CD14-positive monocyte (primary cell): ENCODE measurements around the gene GAB4. TPM values are rescaled to one million over a fixed set of nuclear protein-coding genes. Genes with fewer than 3 reads are reported as not detected.
"Not testable (repeated sequence)": the region's sequence is repeated elsewhere in the genome, so short reads cannot be mapped to it uniquely, and the experiment has no call there.

Experiments
- DNase-seq, 3 donors: peaks; one replicate each; pipeline ENCODE4 v3.0.0-alpha.2; 2011 to 2022
- H2AFZ ChIP-seq: 2 replicates; pipeline ENCODE4 v1.6.0; 2012; ENCODE audit warnings: mild to moderate bottlenecking, low read depth, low read length, inconsistent platforms; ENCODE audit not compliant: insufficient read depth, poor library complexity, severe bottlenecking
- H3K27ac ChIP-seq, 2 donors: 1 replicate in 1 of 2; 2 replicates in 1 of 2; pipeline ENCODE4 v1.5.1; 2012 to 2013; ENCODE audit warnings: low read length in 2 of 2, control low read depth in 1 of 2, inconsistent platforms in 1 of 2, low read depth in 1 of 2, mild to moderate bottlenecking in 1 of 2
- H3K27me3 ChIP-seq, 2 donors: one replicate each; pipeline versions ENCODE4 v1.6.0 to v1.6.1; 2011 to 2013; ENCODE audit warnings: low read length in 2 of 2; ENCODE audit not compliant: control insufficient read depth in 2 of 2, insufficient read depth in 2 of 2
- H3K36me3 ChIP-seq, 2 donors: replicated peaks in 1 of 2; 1 replicate in 1 of 2; 2 replicates in 1 of 2; pipeline versions ENCODE4 v1.5.1 to v1.6.1; 2012 to 2013; ENCODE audit warnings: low read length in 2 of 2, control low read depth in 1 of 2, inconsistent platforms in 1 of 2, mild to moderate bottlenecking in 1 of 2; ENCODE audit not compliant: insufficient read depth in 2 of 2, control insufficient read depth in 1 of 2
- H3K4me1 ChIP-seq, 2 donors: 1 replicate in 1 of 2; 2 replicates in 1 of 2; pipeline versions ENCODE4 v1.5.1 to v1.6.1; 2012 to 2013; ENCODE audit warnings: low read length in 2 of 2, control low read depth in 1 of 2, inconsistent platforms in 1 of 2, mild to moderate bottlenecking in 1 of 2, moderate library complexity in 1 of 2; ENCODE audit not compliant: insufficient read depth in 2 of 2, control insufficient read depth in 1 of 2
- H3K4me2 ChIP-seq: replicated peaks from 2 replicates; pipeline ENCODE3; 2012; ENCODE audit warnings: low read length, moderate library complexity, mild to moderate bottlenecking; ENCODE audit not compliant: poor library complexity, severe bottlenecking; ENCODE audit errors: extremely low read depth
- H3K4me3 ChIP-seq, 3 experiments: fragments of 200-600 bp in 1 of 3; sonication (generic) in 1 of 3; replicated peaks in 1 of 3; 1 replicate in 2 of 3; 2 replicates in 1 of 3; pipeline ENCODE4 v1.5.1; 2011 to 2013; ENCODE audit warnings: low read length in 3 of 3, mild to moderate bottlenecking in 3 of 3, control low read depth in 2 of 3, low read depth in 2 of 3, inconsistent platforms in 1 of 3, moderate library complexity in 1 of 3
- H3K79me2 ChIP-seq: 2 replicates; pipeline ENCODE4 v1.6.0; 2012; ENCODE audit warnings: mild to moderate bottlenecking, control low read depth, inconsistent platforms, low read length, moderate library complexity; ENCODE audit not compliant: insufficient read depth
- H3K9ac ChIP-seq: 2 replicates; pipeline ENCODE4 v1.6.0; 2017; ENCODE audit warnings: low read length, mild to moderate bottlenecking; ENCODE audit not compliant: insufficient read depth, poor library complexity, severe bottlenecking
- H3K9me3 ChIP-seq, 2 donors: replicated peaks in 1 of 2; 1 replicate in 1 of 2; 2 replicates in 1 of 2; pipeline versions ENCODE4 v1.5.1 to v1.6.1; 2012 to 2013; ENCODE audit warnings: low read length in 2 of 2, control low read depth in 1 of 2; ENCODE audit not compliant: control insufficient read depth in 1 of 2, insufficient read depth in 1 of 2
- H4K20me1 ChIP-seq: 2 replicates; pipeline ENCODE4 v1.6.0; 2012; ENCODE audit warnings: mild to moderate bottlenecking, low read length, control low read depth, moderate library complexity; ENCODE audit not compliant: insufficient read depth
- H3K27ac Mint-ChIP-seq, 7 donors: one replicate each; pipeline ENCODE4 v1.8.0; 2020; ENCODE audit warnings: mild to moderate bottlenecking in 7 of 7, mixed read lengths in 7 of 7, moderate library complexity in 6 of 7, inconsistent platforms in 2 of 7
- H3K27me3 Mint-ChIP-seq, 3 donors: one replicate each; pipeline ENCODE4 v1.8.0; 2021 to 2022; ENCODE audit warnings: low read depth in 3 of 3, mild to moderate bottlenecking in 3 of 3, mixed read lengths in 3 of 3, moderate library complexity in 3 of 3, inconsistent platforms in 1 of 3
- H3K36me3 Mint-ChIP-seq, 2 donors: one replicate each; pipeline ENCODE4 v1.8.0; 2020; ENCODE audit warnings: mixed read lengths in 2 of 2, inconsistent platforms in 1 of 2, mild to moderate bottlenecking in 1 of 2
- H3K4me1 Mint-ChIP-seq: one replicate; pipeline ENCODE4 v1.8.0; 2020; ENCODE audit warnings: mild to moderate bottlenecking, mixed read lengths
- H3K4me3 Mint-ChIP-seq, 2 donors: one replicate each; pipeline ENCODE4 v1.8.0; 2020; ENCODE audit warnings: mild to moderate bottlenecking in 2 of 2, mixed read lengths in 2 of 2, moderate library complexity in 1 of 2
- H3K9me3 Mint-ChIP-seq, 7 donors: one replicate each; pipeline ENCODE4 v1.8.0; 2020 to 2022; ENCODE audit warnings: mixed read lengths in 7 of 7, mild to moderate bottlenecking in 6 of 7, moderate library complexity in 6 of 7, inconsistent platforms in 2 of 7
- WGBS: methylation state at CpG from one replicate; pipeline ENCODE4 v1.1.5; 2013; ENCODE audit warnings: missing lambda C conversion rate; ENCODE audit not compliant: insufficient coverage; 5-methylcytosine and 5-hydroxymethylcytosine counted together
- intact Hi-C, 2 donors: fragments of 100-400 bp; cut with micrococcal nuclease; formaldehyde crosslinking; loops; one replicate each; pipeline versions ENCODE4 v1.15.0 to v1.15.1; 2023
- polyA plus RNA-seq, 3 donors: library from polyadenylated mRNA; depleted of rRNA in 1 of 3; unstranded in 2 of 3; stranded (reverse) in 1 of 3; fragments of 300-500 nt in 2 of 3; fragments of >200 nt in 1 of 3; fragmentation: Illumina TruSeq in 2 of 3; gene quantifications; 1 replicate in 2 of 3; 2 replicates in 1 of 3; pipeline ENCODE4 v1.2.3, GENCODE V29; 2012 to 2021
- TF ChIP-seq, protein P1 (sequence below): fragments of 200-600 bp; IDR thresholded peaks from one replicate; pipeline ENCODE4 v1.8.0; 2022; ENCODE audit warnings: antibody characterized with exemption, mild to moderate bottlenecking

GAB4 gene
- polyA plus RNA-seq, 3 donors = not detected

- Histone ChIP-seq H3K79me2 (no peaks in the 10 kb centered on the region), H3K9me3 (no peaks in the 10 kb centered on the region), H3K9ac (no peak overlapping the region), H2AFZ (no peak overlapping the region), H3K4me1 (no peaks in the 10 kb centered on the region), H3K4me2 (no peak overlapping the region), H4K20me1 (no peaks in the 10 kb centered on the region), H3K36me3 (no peaks in the 10 kb centered on the region), H3K27ac (no peak overlapping the region), H3K27me3 (no peaks in the 10 kb centered on the region), H3K4me3 (no peak overlapping the region)
- Mint-ChIP-seq H3K9me3 (no peaks in the 10 kb centered on the region), H3K4me1 (peaks cover 3% of the 10 kb centered on the region), H3K4me3 (no peak overlapping the region), H3K27me3 (peaks cover 4 to 5% (median 4%) of the 10 kb centered on the region in 3 donors), H3K36me3 (no peaks in the 10 kb centered on the region), H3K27ac (no peak overlapping the region)
- TF ChIP-seq, protein P1, sequence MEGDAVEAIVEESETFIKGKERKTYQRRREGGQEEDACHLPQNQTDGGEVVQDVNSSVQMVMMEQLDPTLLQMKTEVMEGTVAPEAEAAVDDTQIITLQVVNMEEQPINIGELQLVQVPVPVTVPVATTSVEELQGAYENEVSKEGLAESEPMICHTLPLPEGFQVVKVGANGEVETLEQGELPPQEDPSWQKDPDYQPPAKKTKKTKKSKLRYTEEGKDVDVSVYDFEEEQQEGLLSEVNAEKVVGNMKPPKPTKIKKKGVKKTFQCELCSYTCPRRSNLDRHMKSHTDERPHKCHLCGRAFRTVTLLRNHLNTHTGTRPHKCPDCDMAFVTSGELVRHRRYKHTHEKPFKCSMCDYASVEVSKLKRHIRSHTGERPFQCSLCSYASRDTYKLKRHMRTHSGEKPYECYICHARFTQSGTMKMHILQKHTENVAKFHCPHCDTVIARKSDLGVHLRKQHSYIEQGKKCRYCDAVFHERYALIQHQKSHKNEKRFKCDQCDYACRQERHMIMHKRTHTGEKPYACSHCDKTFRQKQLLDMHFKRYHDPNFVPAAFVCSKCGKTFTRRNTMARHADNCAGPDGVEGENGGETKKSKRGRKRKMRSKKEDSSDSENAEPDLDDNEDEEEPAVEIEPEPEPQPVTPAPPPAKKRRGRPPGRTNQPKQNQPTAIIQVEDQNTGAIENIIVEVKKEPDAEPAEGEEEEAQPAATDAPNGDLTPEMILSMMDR = no peak
- no peak for DNase-seq
- no CpG with 5 or more reads among the region's 2 CpGs for WGBS
- intact Hi-C loops = loop anchor here in 1 of 2 donors (10.0 kb wide), 1 partner anchor 589 kb away; no protein-coding TSS in a partner anchor
These were observed 92.3 kb downstream of the GAB4 start for GRCh38 chr22:16915701-16916100.

DNA sequence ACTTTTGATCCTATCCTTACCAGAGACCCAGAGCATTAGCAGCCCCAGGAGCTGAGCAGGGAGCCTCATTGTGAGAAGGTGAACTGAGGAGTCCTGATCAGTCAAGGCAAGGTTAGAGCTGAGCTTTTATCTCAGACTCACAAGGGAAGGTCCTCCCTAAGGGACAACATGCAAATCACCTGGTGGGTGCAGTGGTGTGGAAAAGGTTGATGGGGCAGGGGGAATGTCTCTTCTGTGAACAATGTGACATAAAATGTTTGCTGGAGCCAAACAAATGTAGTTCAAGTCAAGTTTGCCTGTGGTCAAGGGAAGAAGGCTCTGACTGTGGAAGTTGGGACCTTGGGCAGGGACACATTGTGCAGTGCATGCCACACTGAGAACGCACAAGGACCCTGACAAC lies 93.1 kb downstream of the GAB4 start:
- H3K36me3 Mint-ChIP-seq, H3K27ac ChIP-seq, H3K27me3 ChIP-seq, H3K4me1 ChIP-seq, H3K4me3 Mint-ChIP-seq, H3K27me3 Mint-ChIP-seq, H3K9me3 ChIP-seq, H3K4me3 ChIP-seq, H3K27ac Mint-ChIP-seq, H3K4me2 ChIP-seq, H3K79me2 ChIP-seq, H3K36me3 ChIP-seq, H3K4me1 Mint-ChIP-seq, DNase-seq, H2AFZ ChIP-seq, H3K9me3 Mint-ChIP-seq, H3K9ac ChIP-seq, H4K20me1 ChIP-seq: not testable (repeated sequence)
- intact Hi-C loops = loop anchor here in 1 of 2 donors (10.0 kb wide), 1 partner anchor 590 kb away; no protein-coding TSS in a partner anchor
- no CpG with 5 or more reads among the region's 1 CpG for WGBS
